Left lung (tissue), 10 donors: ENCODE results near the gene FCGR3A. TPM values are rescaled to one million over a fixed set of nuclear protein-coding genes. Genes with fewer than 3 reads are reported as not detected.
A peak's percentile ranks its signal among the peaks of the same experiment; 100 is the strongest.

ENCODE experiments used
- ATAC-seq: fragments of 200-7000 bp; cut with Tn5 transposase; one replicate; pipeline ENCODE4 v1.9.1; 2020; ENCODE audit warnings: moderate library complexity
- DNase-seq, 4 donors: peaks; one replicate each; pipeline ENCODE4 v3.0.0-alpha.2; 2013 to 2020
- H3K27ac ChIP-seq, 2 donors: fragments of 200-600 bp; sonication (generic) in 1 of 2; one replicate each; pipeline versions ENCODE4 v1.5.0 to v1.8.0; 2020 to 2021
- H3K27me3 ChIP-seq, 2 donors: fragments of 200-600 bp; sonication (generic) in 1 of 2; one replicate each; pipeline versions ENCODE4 v1.5.0 to v1.8.0; 2020 to 2021
- H3K36me3 ChIP-seq, 2 donors: fragments of 200-600 bp; sonication (generic) in 1 of 2; one replicate each; pipeline versions ENCODE4 v1.5.0 to v1.8.0; 2020 to 2021
- H3K4me1 ChIP-seq, 2 donors: fragments of 200-600 bp; one replicate each; pipeline ENCODE4 v1.8.0; 2021
- H3K4me3 ChIP-seq, 2 donors: fragments of 200-600 bp; sonication (generic) in 1 of 2; one replicate each; pipeline versions ENCODE4 v1.5.0 to v1.8.0; 2020 to 2021; ENCODE audit warnings: mild to moderate bottlenecking in 1 of 2
- H3K9me3 ChIP-seq, 2 donors: fragments of 200-600 bp; sonication (generic) in 1 of 2; one replicate each; pipeline versions ENCODE4 v1.5.0 to v1.8.0; 2020 to 2021
- CTCF ChIP-seq, 2 donors: fragments of 200-600 bp; sonication (generic) in 1 of 2; IDR thresholded peaks; one replicate each; pipeline versions ENCODE4 v1.5.0 to v1.8.0; 2021; ENCODE audit warnings: antibody characterized with exemption in 2 of 2
- intact Hi-C, 2 donors: fragments of 100-400 bp; cut with DNase I; formaldehyde crosslinking; loops; one replicate each; pipeline versions ENCODE4 v1.11.2 to v1.14.2; 2022
- polyA plus RNA-seq, 6 donors: library from polyadenylated mRNA; unstranded; fragments of 120-200 nt; gene quantifications; one replicate each; pipeline ENCODE4 v1.2.1, GENCODE V29; 2013; ENCODE audit not compliant: insufficient read length in 6 of 6
- total RNA-seq, 2 donors: library from RNA; stranded (reverse); fragmentation: NEBNext Ultra II Directional; extraction: Animal tissue kit (Norgen Biotek cat#: 25700); gene quantifications; one replicate each; pipeline ENCODE4 v1.2.1, GENCODE V29; 2021
- donor health status: DM: no; HTN: yes; CAD: no.
- donor health status: DM: no; HTN: no; CAD: no.

The FCGR3A gene
- total and polyA plus RNA-seq, 8 donors: 1.8 to 237 (median 3.4) TPM

GRCh38 chr1:161510477-161510876 lies 39.1 kb downstream of the FCGR3A start:
- H3K36me3 ChIP-seq: peaks cover 0 to 40% of the 10 kb centered on the region in 2 donors
- H3K27me3 ChIP-seq: no peaks in the 10 kb centered on the region
- H3K9me3 ChIP-seq: no peaks in the 10 kb centered on the region
- no peak overlapping the region for H3K4me3 ChIP-seq
- intact Hi-C loops: no loop called here
- ATAC-seq (no peak), DNase-seq (no peak)
- no peak overlapping the region for H3K27ac ChIP-seq
- peaks cover 12 to 69% of the 10 kb centered on the region in 2 donors for H3K4me1 ChIP-seq
- no peak for TF ChIP-seq CTCF (IDR thresholded peaks at IDR 0.05)

- Histone ChIP-seq H3K27ac (peak overlapping the region; percentile 70 to 92), H3K4me1 (peaks cover 9 to 75% of the 10 kb centered on the region in 2 donors), H3K9me3 (no peaks in the 10 kb centered on the region), H3K4me3 (peak overlapping the region; percentile 1 to 49), H3K36me3 (peaks cover 0 to 30% of the 10 kb centered on the region in 2 donors), H3K27me3 (no peaks in the 10 kb centered on the region)
- TF ChIP-seq CTCF (IDR thresholded peaks at IDR 0.05): no peak
- intact Hi-C loops: no loop called here
- DNase-seq (peak in 2 of 4 donors; percentile 79 to 86), ATAC-seq (peak; percentile 63)
Measured at GRCh38 chr1:161506336-161507223, 43.0 kb downstream of the FCGR3A start.

- Histone ChIP-seq H3K27me3 (no peaks in the 10 kb centered on the region), H3K4me1 (peaks cover 5 to 74% of the 10 kb centered on the region in 2 donors), H3K36me3 (peaks cover 0 to 21% of the 10 kb centered on the region in 2 donors), H3K4me3 (peak overlapping the region; percentile 1 to 49), H3K27ac (peak overlapping the region; percentile 70 to 92), H3K9me3 (no peaks in the 10 kb centered on the region)
- no peak for DNase-seq
- intact Hi-C loops: no loop called here
- TF ChIP-seq CTCF (IDR thresholded peaks at IDR 0.05): no peak
- ATAC-seq: no peak
Measured at GRCh38 chr1:161505686-161506085, 43.9 kb downstream of the FCGR3A start.

- H3K36me3 ChIP-seq: no peaks in the 10 kb centered on the region
- no peak for DNase-seq
- H3K4me3 ChIP-seq: no peak overlapping the region
- no peak for TF ChIP-seq CTCF (IDR thresholded peaks at IDR 0.05)
- ATAC-seq: no peak
- H3K27me3 ChIP-seq: no peaks in the 10 kb centered on the region
- peaks cover 6 to 75% of the 10 kb centered on the region in 2 donors for H3K4me1 ChIP-seq
- H3K27ac ChIP-seq: no peak overlapping the region
- intact Hi-C loops: no loop called here
- H3K9me3 ChIP-seq: no peaks in the 10 kb centered on the region
Measured at GRCh38 chr1:161503394-161503748, 46.2 kb downstream of the FCGR3A start.

GRCh38 chr1:161502641-161503393 lies 46.8 kb downstream of the FCGR3A start:
- intact Hi-C loops: no loop called here
- TF ChIP-seq CTCF (IDR thresholded peaks at IDR 0.05): no peak
- Histone ChIP-seq H3K27ac (no peak overlapping the region), H3K9me3 (no peaks in the 10 kb centered on the region), H3K27me3 (no peaks in the 10 kb centered on the region), H3K4me1 (peaks cover 6 to 70% of the 10 kb centered on the region in 2 donors), H3K36me3 (no peaks in the 10 kb centered on the region), H3K4me3 (no peak overlapping the region)
- no peak for DNase-seq
- no peak for ATAC-seq
